NOMO-1 (cell line): ENCODE results near the gene IGFBP1.

ENCODE experiments used
- DNase-seq, 2 experiments: peaks; one replicate each; lab custom pipeline; 2025; ENCODE audit not compliant: unreplicated experiment in 2 of 2; lab: John Stamatoyannopoulos, UW

The IGFBP1 gene

GRCh38 chr7:45880433-45880860, 7.8 kb upstream of the IGFBP1 start:
- DNase-seq, result no peak

DNA sequence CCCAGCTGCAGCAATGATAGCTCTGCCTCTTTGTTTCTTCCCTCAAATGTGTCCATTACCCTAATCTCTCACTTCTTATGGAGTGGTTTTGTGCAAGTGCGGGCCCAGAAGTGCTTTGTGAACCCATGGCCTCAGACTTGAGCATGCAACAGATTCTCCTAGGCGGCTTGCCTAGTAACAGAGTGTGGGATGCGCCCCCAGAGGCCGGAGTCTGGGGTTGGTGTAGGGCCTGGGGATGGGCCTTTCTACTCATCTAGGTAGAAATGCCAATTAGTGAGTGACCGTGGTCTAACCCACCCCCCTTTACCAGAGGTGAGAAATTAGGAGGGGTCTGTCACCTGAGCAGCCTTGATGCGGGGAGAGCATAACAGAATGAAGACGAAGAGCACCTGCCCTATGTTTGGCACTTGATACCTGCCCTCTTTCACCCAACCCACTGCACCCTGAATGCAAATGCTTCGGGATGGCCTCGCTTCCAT, 7.0 kb upstream of the IGFBP1 start:
- no peak for DNase-seq

DNA sequence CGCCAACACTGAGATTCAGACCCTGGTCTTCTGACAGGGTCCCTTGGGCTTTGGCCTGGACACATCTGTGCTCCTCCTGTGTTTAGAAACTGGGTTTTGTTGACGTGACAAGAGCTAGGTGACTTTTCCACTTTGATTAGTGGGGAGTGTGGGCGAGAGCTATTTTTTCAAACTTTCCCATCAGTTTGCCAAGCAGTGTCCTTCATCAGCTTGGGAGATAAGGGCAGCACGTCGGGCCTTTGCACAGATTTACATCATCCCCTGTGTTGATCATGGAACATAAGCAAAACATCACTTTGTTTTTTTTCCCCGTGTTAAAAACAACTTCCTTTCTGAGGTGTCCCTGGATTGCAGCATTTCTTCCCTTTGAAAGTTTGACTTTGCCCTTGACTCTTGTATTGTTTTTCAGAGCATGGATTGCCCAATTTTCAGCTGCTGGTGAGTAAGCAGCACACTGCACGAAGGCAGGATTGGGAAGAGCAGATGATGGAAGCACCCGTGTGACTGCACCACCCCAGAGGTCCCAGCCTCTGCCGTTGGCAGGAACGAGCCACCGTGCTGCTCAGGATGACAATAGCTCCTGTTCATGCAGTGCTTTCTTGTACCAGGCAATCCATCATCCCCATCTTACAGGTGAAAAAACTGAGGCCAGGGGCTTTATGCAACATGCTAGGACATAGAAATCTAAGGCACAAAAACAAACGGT, 6.4 kb upstream of the IGFBP1 start:
- no peak for DNase-seq

DNA sequence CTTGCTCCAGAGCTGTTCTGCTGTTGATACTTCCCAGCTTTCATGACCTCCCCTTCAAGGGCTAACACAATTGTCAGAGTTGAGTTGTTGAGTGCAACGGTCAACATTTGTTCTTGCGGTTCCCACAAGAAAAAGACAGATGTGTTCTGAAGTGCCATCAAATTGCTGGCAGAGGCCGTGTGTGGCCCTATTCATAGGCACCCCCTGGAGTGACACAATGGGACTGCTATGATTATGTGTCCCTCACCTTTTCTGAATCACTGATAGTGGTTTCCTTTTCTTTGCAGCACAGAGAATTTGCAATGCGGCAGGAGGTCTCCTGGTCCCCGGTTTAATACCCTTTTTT, 5.8 kb upstream of the IGFBP1 start:
- no peak for DNase-seq

DNA sequence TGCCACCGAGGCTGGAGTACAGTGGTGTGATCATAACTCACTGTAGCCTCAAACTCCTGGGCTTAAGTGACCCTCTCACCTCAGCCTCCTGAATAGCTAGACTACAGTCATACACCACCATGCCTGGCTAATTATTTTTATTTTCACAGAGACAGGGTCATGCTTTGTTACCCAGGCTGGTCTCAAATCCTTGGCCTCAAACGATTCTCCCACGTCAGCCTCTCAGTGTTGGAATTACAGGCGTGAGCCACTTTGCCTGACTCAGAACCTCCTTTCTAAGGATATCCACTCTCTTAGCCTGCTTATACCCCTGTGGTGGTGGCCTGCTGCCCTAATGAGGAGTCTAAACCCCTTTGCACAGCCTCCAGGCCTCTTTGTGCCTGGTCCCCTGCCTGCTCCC, 4.2 kb upstream of the IGFBP1 start:
- DNase-seq, result no peak

GRCh38 chr7:45885264-45885882, 2.9 kb upstream of the IGFBP1 start:
- DNase-seq, result no peak

GRCh38 chr7:45886931-45887667, 1.2 kb upstream of the IGFBP1 start:
- no peak for DNase-seq

GRCh38 chr7:45888993-45889366, 692 bp downstream of the IGFBP1 start:
- no peak for DNase-seq

DNA sequence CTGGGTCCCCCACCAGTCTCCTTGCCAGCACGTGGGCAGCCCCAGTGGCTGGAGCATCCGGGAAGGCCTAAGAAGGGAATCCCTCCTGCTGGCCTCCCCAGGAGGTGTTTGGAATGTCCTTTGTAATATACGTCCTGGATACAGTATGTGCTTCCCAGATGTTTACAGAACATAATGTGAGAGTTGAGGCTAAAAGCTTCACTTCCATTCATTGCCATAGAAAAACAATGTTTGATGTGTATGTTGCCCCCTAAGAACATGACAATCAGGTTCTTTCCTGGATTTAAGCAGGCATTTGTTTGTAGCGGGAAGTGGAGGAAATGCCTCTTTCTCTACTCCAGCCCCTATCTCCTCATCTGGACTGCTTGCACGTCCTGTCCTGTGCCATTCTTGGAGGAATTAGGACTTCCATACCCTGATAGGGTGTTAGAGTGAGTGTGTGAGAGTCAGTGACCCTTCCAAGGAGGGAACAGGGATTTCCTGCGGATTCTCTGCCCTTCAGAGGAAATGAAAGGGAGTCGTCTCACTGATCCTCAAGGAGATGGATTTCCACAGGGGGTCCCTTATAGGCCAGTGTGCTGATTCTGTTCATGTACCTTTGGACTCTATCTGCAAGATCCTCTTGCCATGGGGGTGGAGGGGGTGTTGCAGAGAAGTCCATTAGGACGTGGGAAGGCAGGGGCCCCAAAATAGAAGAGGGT, 1.2 kb downstream of the IGFBP1 start:
- DNase-seq, result no peak

DNA sequence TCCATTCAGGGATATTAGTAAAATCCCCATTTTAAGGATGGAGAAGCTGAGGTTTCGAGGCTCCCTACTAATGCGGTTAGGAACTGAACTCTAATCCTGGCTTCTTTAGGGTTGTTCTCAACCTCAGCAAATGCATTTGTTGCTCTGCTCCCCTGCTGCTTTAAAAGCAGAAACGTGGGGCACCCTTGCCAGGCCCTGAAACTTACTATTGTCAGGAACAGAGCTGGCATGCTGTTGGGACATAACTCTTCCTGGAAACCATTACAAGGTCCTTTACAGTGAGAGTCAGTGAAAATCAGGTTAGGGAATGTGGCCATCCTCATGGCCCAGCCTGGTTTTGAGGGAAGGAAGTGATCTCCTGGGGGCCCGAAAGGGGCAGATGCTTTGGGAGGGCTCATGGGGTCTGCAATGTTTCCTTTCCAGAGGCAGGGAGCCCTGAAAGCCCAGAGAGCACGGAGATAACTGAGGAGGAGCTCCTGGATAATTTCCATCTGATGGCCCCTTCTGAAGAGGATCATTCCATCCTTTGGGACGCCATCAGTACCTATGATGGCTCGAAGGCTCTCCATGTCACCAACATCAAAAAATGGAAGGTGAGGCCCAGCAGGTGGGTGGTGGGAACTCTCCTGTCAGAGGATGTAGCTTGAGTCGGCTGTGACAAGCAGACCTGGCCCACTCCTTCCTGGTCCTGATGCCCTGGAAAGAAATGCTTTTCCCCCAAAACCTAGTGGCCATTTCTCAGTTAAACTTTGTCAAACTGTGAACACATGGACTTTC, 2.0 kb downstream of the IGFBP1 start:
- DNase-seq, result no peak

DNA sequence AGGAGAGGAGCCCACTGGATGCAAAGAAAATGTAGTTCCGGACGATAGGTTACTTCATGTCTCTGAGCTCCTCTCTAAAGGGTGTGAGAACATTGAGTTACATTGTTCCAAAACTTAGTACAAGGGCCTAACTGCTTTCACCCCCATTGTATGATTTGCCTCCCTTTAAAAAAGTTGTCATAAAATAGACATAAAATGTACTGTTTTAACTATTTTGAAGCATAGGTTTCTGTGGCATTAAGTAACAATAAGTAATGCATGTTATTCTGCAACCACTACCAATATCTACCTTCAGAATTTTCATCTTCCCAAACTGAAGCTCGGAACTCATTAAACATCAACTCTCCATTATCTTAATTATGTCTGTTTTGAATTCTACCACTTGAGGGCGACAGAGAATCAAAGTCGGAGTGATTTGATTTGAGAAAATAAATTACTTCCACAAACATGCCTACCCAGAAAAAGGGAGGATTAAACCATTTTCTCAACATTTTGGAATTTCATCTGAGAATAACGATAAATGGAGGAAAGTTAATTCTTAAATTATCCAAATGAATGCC, 2.7 kb downstream of the IGFBP1 start:
- DNase-seq, result peak in 1 of 2 experiments; percentile 17

GRCh38 chr7:45891462-45892402, 3.4 kb downstream of the IGFBP1 start:
- DNase-seq, result no peak

GRCh38 chr7:45892407-45893035, 4.2 kb downstream of the IGFBP1 start:
- DNase-seq, result no peak

DNA sequence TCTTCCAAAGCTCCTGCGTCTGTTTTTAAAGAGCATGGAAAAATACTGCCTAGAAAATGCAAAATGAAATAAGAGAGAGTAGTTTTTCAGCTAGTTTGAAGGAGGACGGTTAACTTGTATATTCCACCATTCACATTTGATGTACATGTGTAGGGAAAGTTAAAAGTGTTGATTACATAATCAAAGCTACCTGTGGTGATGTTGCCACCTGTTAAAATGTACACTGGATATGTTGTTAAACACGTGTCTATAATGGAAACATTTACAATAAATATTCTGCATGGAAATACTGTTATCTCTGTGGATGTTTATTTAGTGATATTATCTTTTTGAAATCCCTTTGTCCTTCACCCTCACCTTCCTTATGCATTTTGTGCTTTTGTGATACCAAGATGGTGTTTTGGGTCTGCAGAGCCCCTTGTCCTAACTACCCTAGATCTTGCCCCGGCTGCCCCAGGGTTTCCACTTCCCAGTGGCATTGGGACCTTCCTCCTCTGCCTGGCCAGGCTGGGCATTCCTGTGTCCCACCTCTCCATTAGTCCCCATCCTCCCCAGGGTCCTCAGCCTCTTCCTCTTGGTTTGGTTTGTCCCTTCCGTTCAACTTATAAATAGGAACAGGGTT, 5.2 kb downstream of the IGFBP1 start:
- no peak for DNase-seq

GRCh38 chr7:45893996-45894664, 5.8 kb downstream of the IGFBP1 start:
- no peak for DNase-seq

GRCh38 chr7:45894665-45895062, 6.4 kb downstream of the IGFBP1 start:
- no peak for DNase-seq

- DNase-seq, result no peak
These were observed 8.9 kb downstream of the IGFBP1 start for GRCh38 chr7:45897042-45897690.
